Measurements from ENCODE around the gene ABCC1. TPM values are rescaled to one million over a fixed set of nuclear protein-coding genes. Genes with fewer than 3 reads are reported as not detected.

Gene ABCC1
- total RNA-seq, 1 experiment from 2014 or later, result 56.4 TPM

GRCh38 chr16:16067127-16067526 is 117.7 kb downstream of the ABCC1 start:
- no peak for DNase-seq
- no peak for TF ChIP-seq CTCF (conservative IDR thresholded peaks at IDR 0.05)

More at GRCh38 chr16:16067127-16067526, 117.7 kb downstream of the ABCC1 start:
- Histone ChIP-seq H3K27ac (ENCODE audit: insufficient read length, low read depth, low read length) (no peak overlapping the region), H3K9ac (ENCODE audit: extremely low read depth, insufficient read length, low read length) (no peak overlapping the region), H3K4me2 (ENCODE audit: insufficient read depth, insufficient read length, low read length) (no peak overlapping the region), H2BK5ac (ENCODE audit: insufficient read length, low read length) (no peak overlapping the region), H3K79me1 (ENCODE audit: insufficient read depth, low read depth, low read length, poor library complexity, severe bottlenecking) (no peaks in the 10 kb centered on the region), H2BK20ac (ENCODE audit: low read depth, low read length, poor library complexity, severe bottlenecking) (no peak overlapping the region), H3K4ac (ENCODE audit: low read depth, low read length) (no peak overlapping the region), H3T11ph (ENCODE audit: low read length) (no peak overlapping the region), H3K14ac (ENCODE audit: insufficient read depth, low read length) (no peak overlapping the region), H4K20me1 (ENCODE audit: control insufficient read depth, insufficient read depth, insufficient read length) (no peaks in the 10 kb centered on the region), H4K8ac (replicated peaks; ENCODE audit: insufficient read length, low read depth, low read length) (no peak overlapping the region), H3K18ac (ENCODE audit: insufficient read length, low read depth, low read length) (no peak overlapping the region), H3K27me3 (ENCODE audit: insufficient read depth, low read length) (no peaks in the 10 kb centered on the region), H3K56ac (ENCODE audit: insufficient read length, low read depth, low read length) (no peak overlapping the region), H3K79me2 (ENCODE audit: insufficient read depth, low read length) (no peaks in the 10 kb centered on the region), H3K23ac (ENCODE audit: insufficient read length, low read depth, low read length) (no peak overlapping the region), H3K9me3 (ENCODE audit: control insufficient read depth, low read depth, low read length) (no peaks in the 10 kb centered on the region), H2AFZ (ENCODE audit: low read length) (no peak overlapping the region), H4K91ac (ENCODE audit: insufficient read length, low read depth, low read length) (no peak overlapping the region), H4K5ac (ENCODE audit: insufficient read length, low read depth, low read length) (no peak overlapping the region), H2BK15ac (ENCODE audit: low read depth, low read length) (0 out of 2 replicates have a peak overlapping the region, but pooled peaks have one; percentile 87), H3K4me1 (ENCODE audit: insufficient read depth, low read length) (no peaks in the 10 kb centered on the region), H2BK12ac (ENCODE audit: insufficient read length, low read depth, low read length) (no peak overlapping the region), H3K23me2 (ENCODE audit: insufficient read length, low read depth, low read length, poor library complexity, severe bottlenecking) (peaks cover 2% of the 10 kb centered on the region), H2AK5ac (ENCODE audit: insufficient read length, low read length) (no peak overlapping the region), H2BK120ac (ENCODE audit: low read depth, low read length, poor library complexity, severe bottlenecking) (no peak overlapping the region)
- Mint-ChIP-seq H3K9me3 (no peaks in the 10 kb centered on the region), H3K4me1 (peaks cover 0 to 2% of the 10 kb centered on the region in 2 experiments; a peak in 1 of 4 replicates), H3K27me3 (ENCODE audit: low read depth) (no peaks in the 10 kb centered on the region), H3K36me3 (ENCODE audit: insufficient read depth in 1 of 3, low read depth in 3 of 3) (peaks cover 21 to 74% (median 51%) of the 10 kb centered on the region in 3 experiments; a peak in 6 of 7 replicates), H3K27ac (no peak overlapping the region), H3K4me3 (no peak overlapping the region)
- no CpG with 5 or more reads among the region's 13 CpGs for WGBS (ENCODE audit: extremely low coverage, insufficient read length, low lambda C conversion rate)
